Erythroblast (primary cell): Measurements from ENCODE around the gene FBXO22.

Experiments
- GATA1 ChIP-seq: IDR thresholded peaks from 2 replicates; pipeline ENCODE4 v1.6.1; 2011; ENCODE audit warnings: low read depth, mild to moderate bottlenecking, control low read depth, low read length, moderate library complexity
- POLR2A ChIP-seq: IDR thresholded peaks from 2 replicates; pipeline ENCODE4 v1.6.1; 2011; ENCODE audit warnings: mild to moderate bottlenecking, low read length

- TF ChIP-seq POLR2A (no peak), GATA1 (no peak)
Measured at GRCh38 chr15:75952525-75952924, 48.8 kb downstream of the FBXO22 start.
